HL-60 (cell line): ENCODE measurements around the gene GNPTG.

Experiments
- CTCF ChIP-seq: IDR thresholded peaks from one replicate; pipeline ENCODE4 v1.5.1; 2011; ENCODE audit warnings: low read length, control low read depth, inconsistent platforms; ENCODE audit not compliant: insufficient read depth
- POLR2AphosphoS5 ChIP-seq: IDR thresholded peaks from 2 replicates; pipeline ENCODE4 v1.6.1; 2012; ENCODE audit warnings: low read depth

GRCh38 chr16:1338119-1338730 is 13.5 kb upstream of the GNPTG start:
- TF ChIP-seq CTCF (peak; percentile 37), POLR2AphosphoS5 (no peak)
